HAP-1 (cell line): ENCODE results near the gene MAP3K4.
"Not testable (repeated sequence)": the region's sequence is repeated elsewhere in the genome, so short reads cannot be mapped to it uniquely, and the experiment has no call there.

ENCODE experiments used
- DNase-seq, 2 experiments: peaks; one replicate each; pipeline ENCODE4 v3.0.0-alpha.2; 2016 to 2020; ENCODE audit warnings: low spot score in 2 of 2
- H3K27me3 ChIP-seq: fragments of 250-450 bp; sonication (Bioruptor Pico); 2 replicates; pipeline ENCODE4 v1.5.1; 2020; ENCODE audit warnings: low read depth, mild to moderate bottlenecking, moderate library complexity
- H3K36me3 ChIP-seq: fragments of 250-450 bp; sonication (Bioruptor Pico); replicated peaks from 2 replicates; pipeline ENCODE4 v1.5.1; 2020; ENCODE audit warnings: mild to moderate bottlenecking
- H3K4me1 ChIP-seq: fragments of 250-450 bp; sonication (Bioruptor Pico); 2 replicates; pipeline ENCODE4 v1.5.1; 2020; ENCODE audit warnings: mild to moderate bottlenecking
- H3K4me3 ChIP-seq: fragments of 250-450 bp; sonication (Bioruptor Pico); 2 replicates; pipeline ENCODE4 v1.5.1; 2020; ENCODE audit warnings: mild to moderate bottlenecking, moderate library complexity
- H3K9me3 ChIP-seq: fragments of 250-450 bp; sonication (Bioruptor Pico); 2 replicates; pipeline ENCODE4 v1.5.1; 2020; ENCODE audit warnings: mild to moderate bottlenecking, moderate library complexity
- in situ Hi-C: fragments of 300-500 bp; cut with MboI; formaldehyde crosslinking; loops from 3 replicates; pipeline ENCODE4 v1.14.3; 2020; ENCODE audit warnings: low sequenced_read_pairs, inconsistent platforms, mixed read lengths

Gene MAP3K4

GRCh38 chr6:160978141-160978901 lies 13.2 kb upstream of the MAP3K4 start:
- Histone ChIP-seq H3K9me3 (no peaks in the 10 kb centered on the region; the same call in none of the 2 replicates), H3K4me1 (peaks cover 13% of the 10 kb centered on the region), H3K27me3 (no peaks in the 10 kb centered on the region), H3K36me3 (no peaks in the 10 kb centered on the region), H3K4me3 (no peak overlapping the region)
- in situ Hi-C loops: no loop called here
- DNase-seq: no peak

GRCh38 chr6:160979061-160979708 lies 12.4 kb upstream of the MAP3K4 start:
- no peak for DNase-seq
- no peaks in the 10 kb centered on the region for H3K27me3 ChIP-seq
- no peaks in the 10 kb centered on the region; the same call in none of the 2 replicates for H3K9me3 ChIP-seq
- H3K4me1 ChIP-seq: peaks cover 13% of the 10 kb centered on the region
- in situ Hi-C loops: no loop called here
- no peaks in the 10 kb centered on the region for H3K36me3 ChIP-seq
- no peak overlapping the region for H3K4me3 ChIP-seq

GRCh38 chr6:160983377-160983948 lies 8.1 kb upstream of the MAP3K4 start:
- H3K27me3 ChIP-seq, H3K9me3 ChIP-seq, H3K36me3 ChIP-seq, in situ Hi-C loops, H3K4me3 ChIP-seq, DNase-seq, H3K4me1 ChIP-seq: not testable (repeated sequence)

GRCh38 chr6:160986851-160987250 lies 4.7 kb upstream of the MAP3K4 start:
- in situ Hi-C loops: no loop called here
- DNase-seq: no peak
- H3K9me3 ChIP-seq: no peaks in the 10 kb centered on the region; the same call in none of the 2 replicates
- H3K4me3 ChIP-seq: no peak overlapping the region
- H3K4me1 ChIP-seq: peaks cover 9% of the 10 kb centered on the region; the same call in 1 of the 2 replicates
- no peaks in the 10 kb centered on the region for H3K36me3 ChIP-seq
- H3K27me3 ChIP-seq: no peaks in the 10 kb centered on the region

- in situ Hi-C loops: no loop called here
- no peaks in the 10 kb centered on the region for H3K27me3 ChIP-seq
- no peaks in the 10 kb centered on the region for H3K36me3 ChIP-seq
- H3K9me3 ChIP-seq: no peaks in the 10 kb centered on the region; the same call in none of the 2 replicates
- H3K4me1 ChIP-seq: peaks cover 9% of the 10 kb centered on the region; the same call in 1 of the 2 replicates
- H3K4me3 ChIP-seq: no peak overlapping the region
- no peak for DNase-seq
Observed at GRCh38 chr6:160987265-160987664, 4.3 kb upstream of the MAP3K4 start.

GRCh38 chr6:160990847-160991405 lies 643 bp upstream of the MAP3K4 start:
- H3K9me3 ChIP-seq: no peaks in the 10 kb centered on the region

GRCh38 chr6:160992061-160992979 lies 751 bp downstream of the MAP3K4 start:
- H3K27me3 ChIP-seq: no peaks in the 10 kb centered on the region
- in situ Hi-C loops: no loop called here
- H3K4me3 ChIP-seq: peak overlapping the region; percentile 78
- peak; percentile 65 to 75 for DNase-seq
- H3K36me3 ChIP-seq: peaks cover 17% of the 10 kb centered on the region
- no peaks in the 10 kb centered on the region for H3K9me3 ChIP-seq
- peaks cover 15% of the 10 kb centered on the region for H3K4me1 ChIP-seq

More at GRCh38 chr6:160990847-160991405, 643 bp upstream of the MAP3K4 start:
- in situ Hi-C loops: no loop called here
- Histone ChIP-seq H3K27me3 (no peaks in the 10 kb centered on the region), H3K4me1 (peaks cover 15% of the 10 kb centered on the region), H3K4me3 (peak overlapping the region; percentile 78), H3K36me3 (peaks cover 17% of the 10 kb centered on the region)
- no peak for DNase-seq

GRCh38 chr6:160992980-160993314 lies 1.4 kb downstream of the MAP3K4 start:
- Histone ChIP-seq H3K36me3 (peaks cover 17% of the 10 kb centered on the region), H3K9me3 (no peaks in the 10 kb centered on the region), H3K4me1 (peaks cover 15% of the 10 kb centered on the region), H3K27me3 (no peaks in the 10 kb centered on the region), H3K4me3 (peak overlapping the region; percentile 78)
- no peak for DNase-seq
- in situ Hi-C loops: no loop called here

- Histone ChIP-seq H3K4me3 (no peak overlapping the region), H3K36me3 (peaks cover 17% of the 10 kb centered on the region), H3K4me1 (peaks cover 13% of the 10 kb centered on the region), H3K27me3 (no peaks in the 10 kb centered on the region), H3K9me3 (no peaks in the 10 kb centered on the region)
- DNase-seq: no peak
- in situ Hi-C loops: no loop called here
Observed at GRCh38 chr6:160995271-160995670, 3.7 kb downstream of the MAP3K4 start.

- in situ Hi-C loops: no loop called here
Observed at GRCh38 chr6:160996131-160996601, 4.6 kb downstream of the MAP3K4 start.

GRCh38 chr6:160998217-160998616 lies 6.6 kb downstream of the MAP3K4 start:
- H3K4me1 ChIP-seq: peaks cover 2% of the 10 kb centered on the region
- H3K9me3 ChIP-seq: no peaks in the 10 kb centered on the region
- no peaks in the 10 kb centered on the region for H3K27me3 ChIP-seq
- peaks cover 15% of the 10 kb centered on the region for H3K36me3 ChIP-seq
- H3K4me3 ChIP-seq: no peak overlapping the region
- no peak for DNase-seq
- in situ Hi-C loops: no loop called here

More at GRCh38 chr6:160996131-160996601, 4.6 kb downstream of the MAP3K4 start:
- Histone ChIP-seq H3K9me3 (no peaks in the 10 kb centered on the region), H3K36me3 (peaks cover 20% of the 10 kb centered on the region), H3K4me1 (peaks cover 6% of the 10 kb centered on the region), H3K4me3 (no peak overlapping the region), H3K27me3 (no peaks in the 10 kb centered on the region)
- no peak for DNase-seq

- in situ Hi-C loops: no loop called here
- Histone ChIP-seq H3K4me3 (no peak overlapping the region), H3K9me3 (no peaks in the 10 kb centered on the region), H3K36me3 (peaks cover 10% of the 10 kb centered on the region), H3K27me3 (no peaks in the 10 kb centered on the region), H3K4me1 (peaks cover 2% of the 10 kb centered on the region)
- DNase-seq: no peak
Observed at GRCh38 chr6:160998766-160999165, 7.2 kb downstream of the MAP3K4 start.

- peaks cover 10% of the 10 kb centered on the region for H3K36me3 ChIP-seq
- in situ Hi-C loops: no loop called here
- DNase-seq: no peak
- H3K27me3 ChIP-seq: no peaks in the 10 kb centered on the region
- peaks cover 2% of the 10 kb centered on the region for H3K4me1 ChIP-seq
- no peak overlapping the region for H3K4me3 ChIP-seq
- no peaks in the 10 kb centered on the region for H3K9me3 ChIP-seq
Observed at GRCh38 chr6:160999516-160999915, 7.9 kb downstream of the MAP3K4 start.
